ENCODE measurements around the gene PHF5A.
"Not testable (repeated sequence)": the region's sequence is repeated elsewhere in the genome, so short reads cannot be mapped to it uniquely, and the experiment has no call there.

The PHF5A gene

DNA sequence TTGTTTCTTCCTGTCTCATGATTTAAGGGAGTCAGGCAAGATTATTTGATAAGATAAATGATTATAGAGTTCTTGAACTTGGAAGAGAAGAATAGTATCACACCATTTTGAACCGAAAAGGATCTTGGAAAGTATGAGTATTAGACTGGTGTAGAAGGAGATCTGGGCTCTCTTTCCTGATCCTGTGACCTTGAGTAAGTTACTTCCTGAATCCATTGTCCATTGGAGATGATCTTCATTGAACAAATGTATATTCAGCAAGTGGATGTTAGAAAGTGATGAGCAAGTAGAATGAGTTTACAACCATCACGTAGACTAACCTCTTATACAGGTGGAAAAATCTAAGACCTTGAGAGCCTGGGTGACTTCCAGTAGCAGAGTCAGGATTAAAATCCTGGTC, 2.4 kb upstream of the PHF5A start:
- H3K4me3 ChIP-seq (replicated peaks; ENCODE audit: low read depth, low read length) = no peak overlapping the region
- no peak for DNase-seq (ENCODE audit: extremely low read depth, insufficient read length)
- H3K36me3 ChIP-seq (ENCODE audit: control insufficient read depth, insufficient read depth, low read length) = peaks cover 4% of the 10 kb centered on the region
- TF ChIP-seq, protein P1, sequence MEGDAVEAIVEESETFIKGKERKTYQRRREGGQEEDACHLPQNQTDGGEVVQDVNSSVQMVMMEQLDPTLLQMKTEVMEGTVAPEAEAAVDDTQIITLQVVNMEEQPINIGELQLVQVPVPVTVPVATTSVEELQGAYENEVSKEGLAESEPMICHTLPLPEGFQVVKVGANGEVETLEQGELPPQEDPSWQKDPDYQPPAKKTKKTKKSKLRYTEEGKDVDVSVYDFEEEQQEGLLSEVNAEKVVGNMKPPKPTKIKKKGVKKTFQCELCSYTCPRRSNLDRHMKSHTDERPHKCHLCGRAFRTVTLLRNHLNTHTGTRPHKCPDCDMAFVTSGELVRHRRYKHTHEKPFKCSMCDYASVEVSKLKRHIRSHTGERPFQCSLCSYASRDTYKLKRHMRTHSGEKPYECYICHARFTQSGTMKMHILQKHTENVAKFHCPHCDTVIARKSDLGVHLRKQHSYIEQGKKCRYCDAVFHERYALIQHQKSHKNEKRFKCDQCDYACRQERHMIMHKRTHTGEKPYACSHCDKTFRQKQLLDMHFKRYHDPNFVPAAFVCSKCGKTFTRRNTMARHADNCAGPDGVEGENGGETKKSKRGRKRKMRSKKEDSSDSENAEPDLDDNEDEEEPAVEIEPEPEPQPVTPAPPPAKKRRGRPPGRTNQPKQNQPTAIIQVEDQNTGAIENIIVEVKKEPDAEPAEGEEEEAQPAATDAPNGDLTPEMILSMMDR (IDR thresholded peaks at IDR 0.05; ENCODE audit: insufficient read depth, low read length, poor library complexity, severe bottlenecking) = no peak
- H3K27me3 ChIP-seq (replicated peaks; ENCODE audit: control insufficient read depth, insufficient read depth, low read length) = no peaks in the 10 kb centered on the region

GRCh38 chr22:41469218-41469851, 843 bp upstream of the PHF5A start:
- H3K27me3 ChIP-seq (replicated peaks; ENCODE audit: control insufficient read depth, insufficient read depth, low read length) = no peaks in the 10 kb centered on the region
- TF ChIP-seq, protein P1 (IDR thresholded peaks at IDR 0.05; ENCODE audit: insufficient read depth, low read length, poor library complexity, severe bottlenecking) = no peak
- H3K36me3 ChIP-seq (ENCODE audit: control insufficient read depth, insufficient read depth, low read length) = peaks cover 15% of the 10 kb centered on the region
- no peak for DNase-seq (ENCODE audit: extremely low read depth, insufficient read length)
- peak overlapping the region; percentile 91 for H3K4me3 ChIP-seq (replicated peaks; ENCODE audit: low read depth, low read length)

DNA sequence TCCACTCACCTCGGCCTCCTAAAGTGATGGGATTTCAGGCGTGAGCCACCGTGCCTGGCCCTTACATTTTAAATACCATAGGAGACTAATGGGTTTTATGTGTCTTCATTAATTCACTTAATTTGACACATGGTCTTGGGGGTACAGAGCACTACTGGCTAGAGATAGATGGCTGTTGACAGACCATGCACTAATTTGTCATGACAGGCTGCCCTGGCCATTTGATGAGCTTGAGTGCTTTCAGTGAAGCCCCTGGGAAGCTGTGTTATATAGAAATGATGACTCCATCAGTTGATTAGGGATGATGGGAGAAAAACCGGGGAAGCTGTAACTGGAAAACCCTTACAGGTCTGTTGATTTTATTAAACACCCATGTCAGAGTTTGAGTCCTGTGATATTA, 6.6 kb downstream of the PHF5A start:
- DNase-seq (ENCODE audit: extremely low read depth, insufficient read length) = no peak
- Histone ChIP-seq H3K27me3 (replicated peaks; ENCODE audit: control insufficient read depth, insufficient read depth, low read length) (no peaks in the 10 kb centered on the region), H3K4me3 (replicated peaks; ENCODE audit: low read depth, low read length) (no peak overlapping the region), H3K36me3 (ENCODE audit: control insufficient read depth, insufficient read depth, low read length) (peaks cover 19% of the 10 kb centered on the region)
- TF ChIP-seq, protein P1 (IDR thresholded peaks at IDR 0.05; ENCODE audit: insufficient read depth, low read length, poor library complexity, severe bottlenecking) = no peak

GRCh38 chr22:41460071-41460470, 8.4 kb downstream of the PHF5A start:
- H3K4me3 ChIP-seq (replicated peaks; ENCODE audit: low read depth, low read length); H3K27me3 ChIP-seq (replicated peaks; ENCODE audit: control insufficient read depth, insufficient read depth, low read length); DNase-seq (ENCODE audit: extremely low read depth, insufficient read length): not testable (repeated sequence)
- peaks cover 11% of the 10 kb centered on the region for H3K36me3 ChIP-seq (ENCODE audit: control insufficient read depth, insufficient read depth, low read length)

DNA sequence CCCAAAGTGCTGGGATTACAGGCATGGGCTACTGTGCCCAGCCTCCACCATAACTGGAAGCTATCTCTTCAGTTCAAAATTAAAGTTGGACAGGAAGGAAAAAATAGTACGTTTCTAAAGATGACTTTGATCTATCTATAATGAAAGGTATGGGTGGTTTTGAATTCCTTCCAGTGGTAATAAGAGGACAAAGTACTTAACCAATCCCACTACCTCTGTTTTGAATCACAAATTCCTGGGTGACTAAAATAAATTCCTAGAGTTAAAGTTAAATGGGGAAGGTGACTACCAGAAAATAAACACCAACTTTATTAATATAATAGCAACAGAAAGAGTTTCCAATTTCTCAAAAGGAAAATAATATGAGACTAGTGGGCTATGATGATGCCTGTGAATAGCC, 9.1 kb downstream of the PHF5A start:
- Histone ChIP-seq H3K36me3 (ENCODE audit: control insufficient read depth, insufficient read depth, low read length) (peaks cover 7% of the 10 kb centered on the region), H3K4me3 (replicated peaks; ENCODE audit: low read depth, low read length) (no peak overlapping the region), H3K27me3 (replicated peaks; ENCODE audit: control insufficient read depth, insufficient read depth, low read length) (no peaks in the 10 kb centered on the region)
- TF ChIP-seq, protein P1 (IDR thresholded peaks at IDR 0.05; ENCODE audit: insufficient read depth, low read length, poor library complexity, severe bottlenecking) = no peak
- DNase-seq (ENCODE audit: extremely low read depth, insufficient read length) = no peak

GRCh38 chr22:41458161-41458728, 10.2 kb downstream of the PHF5A start:
- Histone ChIP-seq H3K4me3 (replicated peaks; ENCODE audit: low read depth, low read length) (no peak overlapping the region), H3K36me3 (ENCODE audit: control insufficient read depth, insufficient read depth, low read length) (peaks cover 3% of the 10 kb centered on the region), H3K27me3 (replicated peaks; ENCODE audit: control insufficient read depth, insufficient read depth, low read length) (no peaks in the 10 kb centered on the region)
- no peak for DNase-seq (ENCODE audit: extremely low read depth, insufficient read length)
- TF ChIP-seq, protein P1 (IDR thresholded peaks at IDR 0.05; ENCODE audit: insufficient read depth, low read length, poor library complexity, severe bottlenecking) = no peak

Data from GM06990 (cell line).